PC-9 (cell line): ENCODE data around the gene ADRA1B.

Experiments used
- CTCF ChIP-seq: fragments of 200-600 bp; sonication (generic); conservative IDR thresholded peaks from 2 replicates; pipeline ENCODE4 v1.6.1; 2017; ENCODE audit warnings: mixed run types, antibody characterized with exemption, mild to moderate bottlenecking, moderate library complexity
- EZH2 ChIP-seq: fragments of 200-600 bp; sonication (generic); IDR thresholded peaks from 2 replicates; pipeline ENCODE4 v1.8.0; 2017; ENCODE audit warnings: antibody characterized with exemption, low read depth

GRCh38 chr5:159907689-159908590 is 8.3 kb upstream of the ADRA1B start:
- TF ChIP-seq EZH2 (no peak), CTCF (no peak)
